Upper lobe of left lung (tissue), 6 donors: ENCODE results near the gene BEST3. TPM values are rescaled to one million over a fixed set of nuclear protein-coding genes. Genes with fewer than 3 reads are reported as not detected.
A peak's percentile ranks its signal among the peaks of the same experiment; 100 is the strongest.

Experiments used
- ATAC-seq, 2 donors: fragments of 200-7000 bp; cut with Tn5 transposase; one replicate each; pipeline ENCODE4 v1.9.1; 2022; ENCODE audit warnings: mild to moderate bottlenecking in 2 of 2, moderate library complexity in 2 of 2; ENCODE audit not compliant: low FRiP score in 2 of 2
- DNase-seq, 2 donors: peaks; one replicate each; pipeline ENCODE4 v3.0.0-alpha.2; 2019 to 2020
- H3K27ac ChIP-seq, 4 donors: fragments of 200-600 bp; sonication (generic); one replicate each; pipeline ENCODE4 v1.5.1; 2016 to 2019
- H3K27me3 ChIP-seq, 4 donors: fragments of 200-600 bp; sonication (generic); one replicate each; pipeline ENCODE4 v1.5.1; 2017 to 2019
- H3K36me3 ChIP-seq, 4 donors: fragments of 200-600 bp; sonication (generic); one replicate each; pipeline ENCODE4 v1.5.1; 2016 to 2019
- H3K4me1 ChIP-seq, 4 donors: fragments of 200-600 bp; sonication (generic); one replicate each; pipeline ENCODE4 v1.5.1; 2018 to 2019
- H3K4me3 ChIP-seq, 4 donors: fragments of 200-600 bp; sonication (generic); one replicate each; pipeline ENCODE4 v1.5.1; 2017 to 2019; ENCODE audit warnings: mild to moderate bottlenecking in 2 of 4, moderate library complexity in 1 of 4
- H3K9me3 ChIP-seq, 4 donors: fragments of 200-600 bp; sonication (generic); one replicate each; pipeline ENCODE4 v1.5.1; 2018 to 2019
- EP300 ChIP-seq, 4 donors: sonication (generic); formaldehyde crosslinking; IDR thresholded peaks; one replicate each; pipeline ENCODE4 v1.5.1; 2017; ENCODE audit warnings: antibody characterized with exemption in 4 of 4, control low read depth in 2 of 4
- POLR2A ChIP-seq, 4 donors: fragments of 450-650 bp; IDR thresholded peaks; one replicate each; pipeline ENCODE4 v1.5.1; 2016 to 2017; ENCODE audit warnings: antibody characterized with exemption in 4 of 4, mild to moderate bottlenecking in 2 of 4
- POLR2AphosphoS5 ChIP-seq, 2 donors: sonication (generic); formaldehyde crosslinking; IDR thresholded peaks; one replicate each; pipeline ENCODE4 v1.5.1; 2017; ENCODE audit warnings: antibody characterized with exemption in 2 of 2
- WGBS, 2 donors: methylation state at CpG; one replicate each; pipeline ENCODE4 v1.1.5; 2017 to 2018; 5-methylcytosine and 5-hydroxymethylcytosine counted together
- total RNA-seq, 6 donors: library from RNA; depleted of rRNA in 4 of 6; stranded (reverse); fragments of >200 nt in 4 of 6; gene quantifications; one replicate each; pipeline versions ENCODE4 v1.1.0 to v1.2.1, GENCODE V29; 2016 to 2021
- TF ChIP-seq, protein P1 (sequence below), 6 experiments: fragments of 450-650 bp in 4 of 6; fragments of 200-600 bp in 2 of 6; sonication (generic) in 2 of 6; IDR thresholded peaks; one replicate each; pipeline ENCODE4 v1.5.1; 2016 to 2019; ENCODE audit warnings: antibody characterized with exemption in 6 of 6
- donor health status: DM: no; HTN: no; CAD: no; lungs with moderate emphysema.
- donor health status: DM: no; HTN: yes; CAD: no; lungs with severe emphysema.

Gene BEST3
- total RNA-seq, 6 donors from 2014 or later: not detected

DNA sequence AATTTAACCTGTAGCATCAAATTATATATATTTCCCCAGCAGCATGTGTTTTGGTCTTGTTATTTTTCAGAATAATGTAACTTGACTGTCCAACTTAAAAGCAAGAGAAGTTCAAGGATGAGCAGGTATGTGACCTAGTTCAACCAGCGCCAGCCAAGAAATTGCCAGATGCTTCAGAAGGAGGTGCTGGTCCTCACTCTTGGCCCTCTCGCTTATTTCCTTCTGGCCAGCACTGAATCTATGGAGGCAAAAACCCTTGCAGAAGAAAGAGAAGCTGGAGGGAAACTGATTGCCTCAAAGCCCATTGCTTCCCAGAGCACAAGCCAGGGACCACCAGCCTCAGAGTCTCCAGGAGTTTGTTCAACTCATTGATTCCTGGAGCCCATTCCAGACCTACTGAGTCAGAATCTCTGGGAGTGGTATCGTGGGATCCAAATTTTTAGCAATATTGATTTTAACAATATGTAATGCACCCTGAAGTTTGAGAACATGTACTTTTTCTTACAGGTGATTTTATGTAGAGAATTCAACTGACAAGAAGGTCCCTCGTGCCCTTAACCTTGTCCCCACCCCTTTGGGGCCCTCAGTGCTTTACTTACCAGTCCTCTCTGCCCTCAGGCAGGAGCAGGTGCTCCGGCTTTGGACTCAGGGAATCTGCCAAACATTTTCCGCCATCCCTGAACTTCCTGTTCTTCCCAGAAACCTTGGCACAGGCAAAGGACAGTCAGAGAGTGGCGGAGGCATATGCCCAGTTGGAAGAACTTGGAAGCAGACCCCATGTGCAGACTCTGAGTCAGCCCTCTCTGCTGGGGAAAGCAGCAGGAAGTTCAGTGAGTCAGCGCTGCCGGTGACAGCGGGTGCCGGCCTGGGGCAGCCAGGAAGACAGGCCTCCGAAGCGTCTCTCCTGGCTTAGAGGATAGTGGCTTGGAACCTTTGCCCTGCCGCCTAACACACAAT is 10.4 kb downstream of the BEST3 start:
- Histone ChIP-seq H3K27me3 (no peaks in the 10 kb centered on the region), H3K36me3 (no peaks in the 10 kb centered on the region), H3K9me3 (no peaks in the 10 kb centered on the region), H3K27ac (peak overlapping the region in 2 of 4 donors; percentile 21 to 26), H3K4me3 (no peak overlapping the region), H3K4me1 (peaks cover 0 to 6% (median 2%) of the 10 kb centered on the region in 4 donors)
- TF ChIP-seq, protein P1, sequence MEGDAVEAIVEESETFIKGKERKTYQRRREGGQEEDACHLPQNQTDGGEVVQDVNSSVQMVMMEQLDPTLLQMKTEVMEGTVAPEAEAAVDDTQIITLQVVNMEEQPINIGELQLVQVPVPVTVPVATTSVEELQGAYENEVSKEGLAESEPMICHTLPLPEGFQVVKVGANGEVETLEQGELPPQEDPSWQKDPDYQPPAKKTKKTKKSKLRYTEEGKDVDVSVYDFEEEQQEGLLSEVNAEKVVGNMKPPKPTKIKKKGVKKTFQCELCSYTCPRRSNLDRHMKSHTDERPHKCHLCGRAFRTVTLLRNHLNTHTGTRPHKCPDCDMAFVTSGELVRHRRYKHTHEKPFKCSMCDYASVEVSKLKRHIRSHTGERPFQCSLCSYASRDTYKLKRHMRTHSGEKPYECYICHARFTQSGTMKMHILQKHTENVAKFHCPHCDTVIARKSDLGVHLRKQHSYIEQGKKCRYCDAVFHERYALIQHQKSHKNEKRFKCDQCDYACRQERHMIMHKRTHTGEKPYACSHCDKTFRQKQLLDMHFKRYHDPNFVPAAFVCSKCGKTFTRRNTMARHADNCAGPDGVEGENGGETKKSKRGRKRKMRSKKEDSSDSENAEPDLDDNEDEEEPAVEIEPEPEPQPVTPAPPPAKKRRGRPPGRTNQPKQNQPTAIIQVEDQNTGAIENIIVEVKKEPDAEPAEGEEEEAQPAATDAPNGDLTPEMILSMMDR (IDR thresholded peaks at IDR 0.05): no peak
- TF ChIP-seq POLR2AphosphoS5 (IDR thresholded peaks at IDR 0.05) (peak in 1 of 2 donors; percentile 54), POLR2A (IDR thresholded peaks at IDR 0.05) (no peak), EP300 (IDR thresholded peaks at IDR 0.05) (no peak)
- DNase-seq (peak; percentile 33 to 75), ATAC-seq (peak; percentile 80 to 94)
- WGBS, 2 donors: 48 to 52% methylated on average over 13 to 14 of the region's 14 CpGs

DNA sequence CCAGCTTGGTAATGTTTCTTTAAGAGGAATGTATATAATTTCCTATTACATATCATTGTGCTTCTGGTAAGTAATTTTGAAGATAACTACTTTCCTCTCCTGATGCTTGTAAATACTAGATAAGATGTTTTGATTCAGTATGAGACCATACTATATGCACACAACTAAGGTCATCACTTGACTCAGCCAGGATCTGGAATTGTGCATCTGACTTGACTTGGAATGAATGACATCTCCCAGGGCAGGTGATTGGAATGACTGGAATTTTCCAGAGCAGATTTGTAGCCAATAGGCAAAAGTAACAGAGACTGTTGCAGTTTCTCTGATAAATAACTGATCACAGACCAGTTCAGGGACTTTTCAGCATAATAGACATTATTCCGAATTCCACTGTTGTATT is 11.1 kb downstream of the BEST3 start:
- TF ChIP-seq, protein P1 (IDR thresholded peaks at IDR 0.05): no peak
- no peak for TF ChIP-seq EP300 (IDR thresholded peaks at IDR 0.05)
- no peaks in the 10 kb centered on the region for H3K9me3 ChIP-seq
- no peak overlapping the region for H3K4me3 ChIP-seq
- no peak overlapping the region for H3K27ac ChIP-seq
- no peaks in the 10 kb centered on the region for H3K36me3 ChIP-seq
- no peaks in the 10 kb centered on the region for H3K27me3 ChIP-seq
- H3K4me1 ChIP-seq: peaks cover 0 to 6% (median 2%) of the 10 kb centered on the region in 4 donors
- DNase-seq: no peak
- WGBS, 2 donors: 74 to 94% methylated on average over 1 of the region's 1 CpG
- no peak for ATAC-seq

- H3K4me1 ChIP-seq: peaks cover 0 to 6% (median 2%) of the 10 kb centered on the region in 4 donors
- no peaks in the 10 kb centered on the region for H3K27me3 ChIP-seq
- H3K36me3 ChIP-seq: no peaks in the 10 kb centered on the region
- TF ChIP-seq POLR2AphosphoS5 (IDR thresholded peaks at IDR 0.05): no peak
- no peak for TF ChIP-seq POLR2A (IDR thresholded peaks at IDR 0.05)
- TF ChIP-seq, protein P1 (IDR thresholded peaks at IDR 0.05): no peak
- no peak for TF ChIP-seq EP300 (IDR thresholded peaks at IDR 0.05)
- no peak overlapping the region for H3K4me3 ChIP-seq
- no peaks in the 10 kb centered on the region for H3K9me3 ChIP-seq
- no peak overlapping the region for H3K27ac ChIP-seq
- ATAC-seq: no peak
- 68 to 75% methylated on average over 4 of the region's 4 CpGs for WGBS, 2 donors
- no peak for DNase-seq
Measured at GRCh38 chr12:69687390-69687789, 11.7 kb downstream of the BEST3 start.

DNA sequence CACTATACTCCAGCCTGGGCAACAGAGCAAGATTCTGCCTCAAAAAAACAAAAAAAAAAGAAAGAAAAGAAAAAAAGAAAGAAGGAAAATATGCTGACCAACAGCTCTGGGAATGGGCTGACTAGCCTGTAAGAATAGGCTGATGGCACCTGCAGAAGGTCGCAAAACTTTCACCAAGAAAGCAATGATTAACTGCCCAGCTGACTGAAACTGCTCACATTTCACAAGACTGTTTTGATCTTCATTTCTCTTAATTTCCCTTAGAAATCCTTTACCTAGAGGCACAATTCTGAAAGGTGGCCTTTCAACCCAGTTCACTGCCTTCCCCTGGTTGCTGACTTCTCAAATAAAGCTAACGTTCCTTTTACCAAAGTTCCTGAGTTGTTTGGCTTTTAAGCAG is 12.4 kb downstream of the BEST3 start:
- Histone ChIP-seq H3K9me3 (no peaks in the 10 kb centered on the region), H3K27me3 (no peaks in the 10 kb centered on the region), H3K4me3 (no peak overlapping the region), H3K27ac (no peak overlapping the region), H3K36me3 (no peaks in the 10 kb centered on the region), H3K4me1 (peaks cover 0 to 6% (median 2%) of the 10 kb centered on the region in 4 donors)
- ATAC-seq (no peak), DNase-seq (no peak)
- WGBS, 2 donors: 83 to 100% methylated on average over 2 of the region's 2 CpGs
- TF ChIP-seq, protein P1 (IDR thresholded peaks at IDR 0.05): no peak
- TF ChIP-seq POLR2AphosphoS5 (IDR thresholded peaks at IDR 0.05): no peak
- TF ChIP-seq POLR2A (IDR thresholded peaks at IDR 0.05): no peak
- TF ChIP-seq EP300 (IDR thresholded peaks at IDR 0.05): no peak
